ENCODE data around the gene RXFP1.

RXFP1 gene

GRCh38 chr4:158666892-158667291, 145.2 kb downstream of the RXFP1 start:
- no peak overlapping the region for H3K4me3 Mint-ChIP-seq
- H3K27me3 Mint-ChIP-seq = no peaks in the 10 kb centered on the region
- no peaks in the 10 kb centered on the region for H3K9me3 Mint-ChIP-seq (ENCODE audit: low read depth)
- H3K36me3 Mint-ChIP-seq = peaks cover 2% of the 10 kb centered on the region
- H3K27ac Mint-ChIP-seq = no peak overlapping the region
- peaks cover 8% of the 10 kb centered on the region for H3K4me1 Mint-ChIP-seq (ENCODE audit: low read depth)

- peaks cover 14% of the 10 kb centered on the region for H3K4me1 Mint-ChIP-seq (ENCODE audit: low read depth)
- no peaks in the 10 kb centered on the region for H3K9me3 Mint-ChIP-seq (ENCODE audit: low read depth)
- peaks cover 2% of the 10 kb centered on the region for H3K36me3 Mint-ChIP-seq
- no peak overlapping the region for H3K4me3 Mint-ChIP-seq
- H3K27ac Mint-ChIP-seq = no peak overlapping the region
- H3K27me3 Mint-ChIP-seq = no peaks in the 10 kb centered on the region
Measured at GRCh38 chr4:158667651-158668198, 146.0 kb downstream of the RXFP1 start.

- Mint-ChIP-seq H3K36me3 (peaks cover 2% of the 10 kb centered on the region), H3K9me3 (ENCODE audit: low read depth) (no peaks in the 10 kb centered on the region), H3K4me1 (ENCODE audit: low read depth) (peaks cover 20% of the 10 kb centered on the region), H3K4me3 (no peak overlapping the region), H3K27me3 (no peaks in the 10 kb centered on the region), H3K27ac (no peak overlapping the region)
Measured at GRCh38 chr4:158669310-158669709, 147.6 kb downstream of the RXFP1 start.

GRCh38 chr4:158670975-158671664, 149.4 kb downstream of the RXFP1 start:
- Mint-ChIP-seq H3K9me3 (ENCODE audit: low read depth) (no peaks in the 10 kb centered on the region), H3K36me3 (peaks cover 2% of the 10 kb centered on the region), H3K27me3 (no peaks in the 10 kb centered on the region), H3K4me3 (peak overlapping the region; percentile 98), H3K4me1 (ENCODE audit: low read depth) (peaks cover 22% of the 10 kb centered on the region), H3K27ac (peak overlapping the region; percentile 97)

GRCh38 chr4:158671665-158671914, 149.9 kb downstream of the RXFP1 start, which contains the start of gene C4orf46:
Gene C4orf46, minus strand, starts transcription at chr4:158671887. Its CDS starts 86 bp downstream, at chr4:158671801.
- Mint-ChIP-seq H3K4me3 (peak within 1 kb of the TSS; percentile 98), H3K36me3 (peaks cover 1% of the 10 kb centered on the region), H3K27me3 (no peaks in the 10 kb centered on the region), H3K27ac (peak within 1 kb of the TSS; percentile 97), H3K9me3 (ENCODE audit: low read depth) (no peaks in the 10 kb centered on the region), H3K4me1 (ENCODE audit: low read depth) (peaks cover 23% of the 10 kb centered on the region)

- Mint-ChIP-seq H3K9me3 (ENCODE audit: low read depth) (no peaks in the 10 kb centered on the region), H3K4me3 (peak within 1 kb of the TSS; percentile 98), H3K36me3 (peaks cover 2% of the 10 kb centered on the region), H3K27ac (peak within 1 kb of the TSS; percentile 97), H3K4me1 (ENCODE audit: low read depth) (peaks cover 24% of the 10 kb centered on the region), H3K27me3 (no peaks in the 10 kb centered on the region)
Measured at GRCh38 chr4:158671915-158672806, 150.5 kb downstream of the RXFP1 start, which contains the start of gene ETFDH. Gene ETFDH, plus strand, starts transcription at chr4:158672296. Its CDS starts 161 bp downstream, at chr4:158672457.

GRCh38 chr4:158673633-158674032, 152.0 kb downstream of the RXFP1 start:
- Mint-ChIP-seq H3K27me3 (no peaks in the 10 kb centered on the region), H3K4me3 (peak overlapping the region; percentile 98), H3K4me1 (ENCODE audit: low read depth) (peaks cover 24% of the 10 kb centered on the region), H3K36me3 (peaks cover 4% of the 10 kb centered on the region), H3K9me3 (ENCODE audit: low read depth) (no peaks in the 10 kb centered on the region), H3K27ac (no peak overlapping the region)

- Mint-ChIP-seq H3K27me3 (no peaks in the 10 kb centered on the region), H3K36me3 (peaks cover 11% of the 10 kb centered on the region), H3K9me3 (ENCODE audit: low read depth) (no peaks in the 10 kb centered on the region), H3K27ac (no peak overlapping the region), H3K4me1 (ENCODE audit: low read depth) (peaks cover 18% of the 10 kb centered on the region), H3K4me3 (no peak overlapping the region)
Measured at GRCh38 chr4:158676076-158676475, 154.4 kb downstream of the RXFP1 start.

GRCh38 chr4:158678767-158679166, 157.1 kb downstream of the RXFP1 start:
- Mint-ChIP-seq H3K4me3 (no peak overlapping the region), H3K4me1 (ENCODE audit: low read depth) (peaks cover 7% of the 10 kb centered on the region), H3K27ac (no peak overlapping the region), H3K36me3 (peaks cover 14% of the 10 kb centered on the region), H3K27me3 (no peaks in the 10 kb centered on the region), H3K9me3 (ENCODE audit: low read depth) (no peaks in the 10 kb centered on the region)

GRCh38 chr4:158681629-158682028, 159.9 kb downstream of the RXFP1 start:
- H3K27ac Mint-ChIP-seq = no peak overlapping the region
- no peak overlapping the region for H3K4me3 Mint-ChIP-seq
- peaks cover 20% of the 10 kb centered on the region for H3K36me3 Mint-ChIP-seq
- H3K27me3 Mint-ChIP-seq = no peaks in the 10 kb centered on the region
- no peaks in the 10 kb centered on the region for H3K9me3 Mint-ChIP-seq (ENCODE audit: low read depth)
- peaks cover 3% of the 10 kb centered on the region for H3K4me1 Mint-ChIP-seq (ENCODE audit: low read depth)

GRCh38 chr4:158682066-158682465, 160.4 kb downstream of the RXFP1 start:
- Mint-ChIP-seq H3K27me3 (no peaks in the 10 kb centered on the region), H3K36me3 (peaks cover 19% of the 10 kb centered on the region), H3K4me3 (no peak overlapping the region), H3K4me1 (ENCODE audit: low read depth) (peaks cover 2% of the 10 kb centered on the region), H3K9me3 (ENCODE audit: low read depth) (no peaks in the 10 kb centered on the region), H3K27ac (no peak overlapping the region)

GRCh38 chr4:158688813-158689212, 167.1 kb downstream of the RXFP1 start:
- no peaks in the 10 kb centered on the region for H3K27me3 Mint-ChIP-seq
- H3K27ac Mint-ChIP-seq = no peak overlapping the region
- H3K4me1 Mint-ChIP-seq (ENCODE audit: low read depth) = no peaks in the 10 kb centered on the region
- H3K36me3 Mint-ChIP-seq = peaks cover 15% of the 10 kb centered on the region
- H3K4me3 Mint-ChIP-seq = no peak overlapping the region
- no peaks in the 10 kb centered on the region for H3K9me3 Mint-ChIP-seq (ENCODE audit: low read depth)

Measured in activated naive CD8-positive, alpha-beta T cell (primary cell).